Measurements from ENCODE around the gene FAM217A. TPM values are rescaled to one million over a fixed set of nuclear protein-coding genes. Genes with fewer than 3 reads are reported as not detected.

The FAM217A gene
- total and polyA plus RNA-seq, 10 of the 15 experiments (the other 5 are each of a cell fraction or from before 2014, with no cell fraction given), result 0.09 to 0.11 TPM; not detected in 8

- POLR2A ChIA-PET, result no interaction called here
- Histone ChIP-seq H3K79me2 (ENCODE audit: control insufficient read depth, insufficient read depth, low read length) (no peaks in the 10 kb centered on the region), H3K27me3 (replicated peaks in 1 of 2; ENCODE audit: control insufficient read depth in 2 of 2, insufficient read depth in 2 of 2, low read length in 1 of 2) (no peaks in the 10 kb centered on the region), H3K4me2 (ENCODE audit: control insufficient read depth, insufficient read depth) (no peak overlapping the region), H2AFZ (ENCODE audit: control insufficient read depth, low read depth, low read length) (no peak overlapping the region), H3K4me3 (no peak overlapping the region), H3K36me3 (ENCODE audit: control insufficient read depth in 2 of 2, insufficient read depth in 2 of 2, low read length in 1 of 2) (no peaks in the 10 kb centered on the region; a peak in 2 of 4 replicates), H3K9me3 (replicated peaks; ENCODE audit: control insufficient read depth, insufficient read depth, low read length) (no peaks in the 10 kb centered on the region), H3K27ac (ENCODE audit: control insufficient read depth, insufficient read depth) (no peak overlapping the region), H3K9ac (ENCODE audit: control insufficient read depth, insufficient read depth, low read length) (no peak overlapping the region), H4K20me1 (ENCODE audit: control insufficient read depth, insufficient read depth) (no peaks in the 10 kb centered on the region), H3K4me1 (ENCODE audit: control insufficient read depth, insufficient read depth, low read length) (no peaks in the 10 kb centered on the region)
- WGBS (ENCODE audit: insufficient coverage, insufficient replicate concordance, low lambda C conversion rate, missing lambda C conversion rate), result 88% methylated on average over 1 of the region's 1 CpG
- intact Hi-C loops (cut with micrococcal nuclease; ENCODE audit: unreplicated experiment), result no loop called here
- no TSS peak for BruUV-seq (replicated peaks)
- in situ Hi-C loops (cut with MboI), result no loop called here
- RAD21 ChIA-PET (ENCODE audit: unreplicated experiment), result interaction anchor here (1.0 kb wide), 1 partner anchor 10 kb away, joined by 3 read pairs; no protein-coding TSS in a partner anchor
- SMC1A ChIA-PET (ENCODE audit: uncharacterized antibody, unreplicated experiment), result no interaction called here
- FAIRE-seq, result no peak
- CTCF ChIA-PET, result interaction anchor here (1.7 kb wide), 1 partner anchor 31 kb away, joined by 4 read pairs; no protein-coding TSS in a partner anchor
- no peak for ATAC-seq
- no peak for DNase-seq (ENCODE audit: low read depth, low spot score)
- TF ChIP-seq TAF1 (IDR thresholded peaks at IDR 0.05; ENCODE audit: borderline replicate concordance, low read depth, low read length) (no peak), ELK1 (IDR thresholded peaks at IDR 0.05; ENCODE audit: low read depth, low read length) (no peak), IRF3 (IDR thresholded peaks at IDR 0.05) (no peak), E4F1 (IDR thresholded peaks at IDR 0.05; ENCODE audit: borderline replicate concordance, partially characterized antibody) (no peak), EED (IDR thresholded peaks at IDR 0.05; ENCODE audit: low read depth) (no peak), BMI1 (IDR thresholded peaks at IDR 0.05; ENCODE audit: borderline replicate concordance) (no peak), CHD1 (IDR thresholded peaks at IDR 0.05; ENCODE audit: low read depth, low read length) (no peak), SMAD1 (IDR thresholded peaks at IDR 0.05; ENCODE audit: low read depth, partially characterized antibody) (no peak), CREB1 (IDR thresholded peaks at IDR 0.05; ENCODE audit: low read depth) (no peak), SKIL (IDR thresholded peaks at IDR 0.05; ENCODE audit: low read depth, poor library complexity, severe bottlenecking) (no peak), GABPA (IDR thresholded peaks at IDR 0.05; ENCODE audit: low read depth) (no peak), IRF5 (IDR thresholded peaks at IDR 0.05; ENCODE audit: borderline replicate concordance) (no peak), EGR1 (IDR thresholded peaks at IDR 0.05; ENCODE audit: borderline replicate concordance in 1 of 2, low read depth in 2 of 2, low read length in 2 of 2) (no peak), LARP7 (IDR thresholded peaks at IDR 0.05) (no peak), TCF12 (IDR thresholded peaks at IDR 0.05; ENCODE audit: low read depth, low read length) (no peak), ATF3 (IDR thresholded peaks at IDR 0.05; ENCODE audit: borderline replicate concordance, extremely low read depth, low read depth, low read length) (no peak)
Measured at GRCh38 chr6:4124351-4124750, 45.4 kb upstream of the FAM217A start.

All from GM12878 (cell line).